Right renal pelvis (tissue), 4 donors: ENCODE measurements around the gene IFIT3. TPM values are rescaled to one million over a fixed set of nuclear protein-coding genes. Genes with fewer than 3 reads are reported as not detected.

Source experiments
- DNase-seq, 4 donors: peaks; one replicate each; pipeline ENCODE4 v3.0.0-alpha.2; 2013; ENCODE audit warnings: low read depth in 4 of 4, low spot score in 3 of 4, missing footprints in 1 of 4
- polyA plus RNA-seq, 4 donors: library from polyadenylated mRNA; unstranded; fragments of 120-200 nt; gene quantifications; one replicate each; pipeline ENCODE4 v1.2.1, GENCODE V29; 2013; ENCODE audit not compliant: insufficient read length in 4 of 4

Gene IFIT3
- polyA plus RNA-seq, 4 donors = 12.5 to 16.4 (median 15.8) TPM

GRCh38 chr10:89351780-89352597 lies 24.2 kb downstream of the IFIT3 start:
- DNase-seq = peak in 1 of 4 donors; percentile 58

GRCh38 chr10:89352802-89353201 lies 25.0 kb downstream of the IFIT3 start:
- DNase-seq = no peak

- DNase-seq = no peak
These were observed 27.7 kb downstream of the IFIT3 start for GRCh38 chr10:89355394-89355931.

GRCh38 chr10:89357096-89357495 lies 29.3 kb downstream of the IFIT3 start:
- DNase-seq = no peak

- no peak for DNase-seq
These were observed 30.2 kb downstream of the IFIT3 start for GRCh38 chr10:89357975-89358374.

GRCh38 chr10:89360157-89360556 lies 32.4 kb downstream of the IFIT3 start:
- no peak for DNase-seq

GRCh38 chr10:89362929-89363328 lies 35.1 kb downstream of the IFIT3 start:
- no peak for DNase-seq

- no peak for DNase-seq
These were observed 36.1 kb downstream of the IFIT3 start for GRCh38 chr10:89363729-89364442.

GRCh38 chr10:89364531-89364930 lies 36.7 kb downstream of the IFIT3 start:
- DNase-seq = no peak

GRCh38 chr10:89367529-89367928 lies 39.7 kb downstream of the IFIT3 start:
- DNase-seq = no peak

GRCh38 chr10:89368129-89368528 lies 40.3 kb downstream of the IFIT3 start:
- DNase-seq = no peak

- DNase-seq = no peak
These were observed 41.6 kb downstream of the IFIT3 start for GRCh38 chr10:89369156-89370105.

- no peak for DNase-seq
These were observed 43.3 kb downstream of the IFIT3 start for GRCh38 chr10:89371079-89371478.

GRCh38 chr10:89371987-89372386 lies 44.2 kb downstream of the IFIT3 start:
- DNase-seq = no peak

GRCh38 chr10:89373916-89374711 lies 46.3 kb downstream of the IFIT3 start:
- no peak for DNase-seq

GRCh38 chr10:89374713-89375141 lies 46.9 kb downstream of the IFIT3 start:
- DNase-seq = no peak

- no peak for DNase-seq
These were observed 50.2 kb downstream of the IFIT3 start, which contains the start of gene IFIT1B for GRCh38 chr10:89377705-89378637. IFIT1B (plus strand) TSS chr10:89378056; CDS start chr10:89378136, 80 bp downstream.

- DNase-seq = no peak
These were observed 51.3 kb downstream of the IFIT3 start for GRCh38 chr10:89379103-89379502.
